Activated B cell treated with CpG ODN at 0.5 μM for 24 hours (primary cell): ENCODE measurements around the gene CFAP97. TPM values are rescaled to one million over a fixed set of nuclear protein-coding genes. Genes with fewer than 3 reads are reported as not detected.
"Not testable (repeated sequence)": the region's sequence is repeated elsewhere in the genome, so short reads cannot be mapped to it uniquely, and the experiment has no call there.

ENCODE experiments used
- ATAC-seq: fragments of 200-7000 bp; cut with Tn5 transposase; one replicate; pipeline ENCODE4 v1.10.0; 2021; ENCODE audit warnings: low read depth, mild to moderate bottlenecking, moderate library complexity
- CTCF ChIA-PET: fragments of 350-600 bp; sonication (Branson Sonifier 250); formaldehyde crosslinking; loops from one replicate; lab custom pipeline; 2021; ENCODE audit warnings: antibody characterized with exemption; lab: Charles Lee
- POLR2A ChIA-PET: fragments of 350-600 bp; sonication (Branson Sonifier 250); formaldehyde crosslinking; loops from one replicate; lab custom pipeline; 2021; ENCODE audit warnings: antibody characterized with exemption; lab: Charles Lee
- DNase-seq: peaks from one replicate; pipeline ENCODE4 v3.0.0; 2022
- H3K27ac Mint-ChIP-seq: one replicate; pipeline ENCODE4 v1.8.0; 2020; ENCODE audit warnings: mixed read lengths
- H3K27me3 Mint-ChIP-seq: one replicate; pipeline ENCODE4 v1.8.0; 2021; ENCODE audit warnings: mixed read lengths
- H3K36me3 Mint-ChIP-seq: one replicate; pipeline ENCODE4 v1.8.0; 2021; ENCODE audit warnings: low read depth, mixed read lengths
- H3K4me1 Mint-ChIP-seq: one replicate; pipeline ENCODE4 v1.8.0; 2021; ENCODE audit warnings: mixed read lengths
- H3K4me3 Mint-ChIP-seq: one replicate; pipeline ENCODE4 v1.8.0; 2020; ENCODE audit warnings: mild to moderate bottlenecking, mixed read lengths
- H3K9me3 Mint-ChIP-seq: one replicate; pipeline ENCODE4 v1.8.0; 2020; ENCODE audit warnings: mixed read lengths
- intact Hi-C: fragments of 100-400 bp; cut with micrococcal nuclease; formaldehyde crosslinking; loops from one replicate; pipeline ENCODE4 v1.15.1; 2024
- total RNA-seq: library from RNA; stranded (reverse); gene quantifications from 2 replicates; pipeline ENCODE4 v1.2.3, GENCODE V29; 2022
- TF ChIP-seq, protein P1 (sequence below): fragments of 200-600 bp; IDR thresholded peaks from one replicate; pipeline ENCODE4 v1.8.0; 2022; ENCODE audit warnings: antibody characterized with exemption, mild to moderate bottlenecking

CFAP97 gene
- total RNA-seq, 1 donor from 2014 or later = 44.1 TPM

DNA sequence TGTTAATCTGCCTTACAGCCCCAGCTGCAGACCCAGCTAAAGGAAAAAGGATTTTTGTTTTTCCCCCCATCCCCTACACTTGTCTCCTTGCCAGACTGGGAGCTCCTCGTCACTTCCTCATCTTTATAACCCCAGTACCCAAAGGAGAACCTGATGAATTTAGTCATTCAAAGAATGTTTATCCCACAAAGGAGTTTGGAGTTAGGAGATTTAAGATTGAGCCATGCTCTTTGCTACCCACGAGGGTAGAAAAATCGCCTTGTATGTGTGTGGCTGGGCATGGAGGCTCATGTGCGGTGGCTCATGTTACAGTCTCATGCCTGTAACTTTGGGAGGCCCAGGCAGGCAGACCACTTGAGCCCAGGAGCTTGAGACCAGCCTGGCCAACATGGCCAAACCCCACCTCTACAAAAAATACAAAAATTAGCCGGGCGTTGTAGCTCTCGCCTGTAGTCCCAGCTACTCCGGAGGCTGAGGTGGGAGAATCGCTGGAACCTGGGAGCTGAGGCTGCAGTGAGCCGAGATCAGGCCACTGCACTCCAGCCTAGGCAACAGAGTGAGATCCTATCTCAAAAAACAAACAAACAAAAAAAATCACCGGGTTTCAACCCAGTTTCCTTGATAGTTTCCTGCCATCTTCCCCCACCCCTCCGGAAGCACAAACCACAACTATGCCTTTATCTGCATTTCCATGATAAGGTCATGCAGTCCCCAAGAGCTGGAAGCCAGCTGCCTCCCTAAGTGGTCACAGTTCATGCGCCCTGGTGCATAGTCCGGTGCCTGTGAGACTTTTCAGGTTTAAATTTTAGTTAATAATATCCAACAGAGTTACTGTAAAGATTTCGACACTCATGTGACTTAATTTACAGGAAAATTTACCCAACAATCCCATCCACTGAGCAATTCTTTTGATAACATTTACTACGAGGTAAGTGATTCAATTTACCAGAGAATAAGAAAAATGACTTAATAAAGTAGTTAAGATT, 1.5 kb downstream of the CFAP97 start:
- ChIA-PET CTCF (interaction anchor here (1.5 to 2.4 kb wide), 2 partner anchors 19 kb away, joined by 3 to 8 read pairs; no protein-coding TSS in a partner anchor), POLR2A (interaction anchor here (0.6 to 1.0 kb wide), 3 partner anchors 11 to 547 kb away, joined by 3 to 4 read pairs (median 4); no protein-coding TSS in a partner anchor)
- H3K4me3 Mint-ChIP-seq = peak overlapping the region; percentile 93
- peaks cover 12% of the 10 kb centered on the region for H3K36me3 Mint-ChIP-seq
- ATAC-seq (no peak), DNase-seq (no peak)
- no peaks in the 10 kb centered on the region for H3K9me3 Mint-ChIP-seq
- peak overlapping the region; percentile 97 for H3K27ac Mint-ChIP-seq
- H3K27me3 Mint-ChIP-seq = no peaks in the 10 kb centered on the region
- peaks cover 47% of the 10 kb centered on the region for H3K4me1 Mint-ChIP-seq
- TF ChIP-seq, protein P1, sequence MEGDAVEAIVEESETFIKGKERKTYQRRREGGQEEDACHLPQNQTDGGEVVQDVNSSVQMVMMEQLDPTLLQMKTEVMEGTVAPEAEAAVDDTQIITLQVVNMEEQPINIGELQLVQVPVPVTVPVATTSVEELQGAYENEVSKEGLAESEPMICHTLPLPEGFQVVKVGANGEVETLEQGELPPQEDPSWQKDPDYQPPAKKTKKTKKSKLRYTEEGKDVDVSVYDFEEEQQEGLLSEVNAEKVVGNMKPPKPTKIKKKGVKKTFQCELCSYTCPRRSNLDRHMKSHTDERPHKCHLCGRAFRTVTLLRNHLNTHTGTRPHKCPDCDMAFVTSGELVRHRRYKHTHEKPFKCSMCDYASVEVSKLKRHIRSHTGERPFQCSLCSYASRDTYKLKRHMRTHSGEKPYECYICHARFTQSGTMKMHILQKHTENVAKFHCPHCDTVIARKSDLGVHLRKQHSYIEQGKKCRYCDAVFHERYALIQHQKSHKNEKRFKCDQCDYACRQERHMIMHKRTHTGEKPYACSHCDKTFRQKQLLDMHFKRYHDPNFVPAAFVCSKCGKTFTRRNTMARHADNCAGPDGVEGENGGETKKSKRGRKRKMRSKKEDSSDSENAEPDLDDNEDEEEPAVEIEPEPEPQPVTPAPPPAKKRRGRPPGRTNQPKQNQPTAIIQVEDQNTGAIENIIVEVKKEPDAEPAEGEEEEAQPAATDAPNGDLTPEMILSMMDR = no peak
- intact Hi-C loops = loop anchor here (5.0 to 10.0 kb wide), 3 partner anchors 347 to 1760 kb away; partner anchors contain the start of genes ACSL1 and CDKN2AIP

DNA sequence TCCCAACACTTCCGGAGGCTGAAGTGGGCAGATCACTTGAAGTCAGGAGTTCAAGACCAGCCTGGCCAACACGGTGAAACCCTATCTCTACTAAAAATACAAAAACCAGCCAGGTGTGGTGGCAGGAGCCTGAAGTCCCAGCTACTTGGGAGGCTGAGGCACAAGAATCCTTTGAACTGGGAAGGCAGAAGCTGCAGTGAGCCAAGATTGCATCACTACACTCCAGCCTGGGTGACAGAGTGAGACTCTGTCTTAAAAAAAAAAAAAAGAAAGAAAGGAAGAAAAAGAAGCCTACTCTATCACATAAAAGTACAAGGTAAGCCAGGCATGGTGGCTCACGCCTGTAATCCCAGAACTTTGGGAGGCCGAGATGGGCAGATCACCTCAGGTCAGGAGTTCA, 5.6 kb downstream of the CFAP97 start:
- Mint-ChIP-seq H3K36me3 (peaks cover 12% of the 10 kb centered on the region), H3K4me1 (peaks cover 31% of the 10 kb centered on the region)
- H3K9me3 Mint-ChIP-seq, H3K27me3 Mint-ChIP-seq, DNase-seq, POLR2A ChIA-PET, ATAC-seq, H3K27ac Mint-ChIP-seq, intact Hi-C loops, H3K4me3 Mint-ChIP-seq: not testable (repeated sequence)
- CTCF ChIA-PET = interaction anchor here (1.4 kb wide), 1 partner anchor 14 kb away, joined by 7 read pairs; no protein-coding TSS in a partner anchor

DNA sequence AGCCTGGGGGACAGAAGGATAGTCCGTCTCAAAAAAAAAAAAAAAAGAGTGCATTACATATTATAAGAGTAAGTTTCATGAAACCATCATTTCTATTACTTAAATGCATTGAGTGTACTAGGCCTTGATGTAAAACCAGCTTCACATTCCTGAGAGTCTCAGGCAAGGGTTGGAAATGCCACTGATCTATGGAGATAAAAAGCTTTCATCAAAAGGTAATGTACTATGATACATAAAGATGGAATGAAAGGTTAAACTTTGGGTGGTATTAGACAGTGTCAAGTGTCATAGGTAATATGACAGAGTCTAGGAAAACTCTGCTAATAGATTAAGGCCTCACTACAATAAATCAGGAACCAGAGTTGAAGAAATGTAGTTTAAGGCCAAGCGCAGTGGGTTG, 7.4 kb downstream of the CFAP97 start:
- Mint-ChIP-seq H3K27me3 (no peaks in the 10 kb centered on the region), H3K27ac (no peak overlapping the region), H3K9me3 (no peaks in the 10 kb centered on the region), H3K36me3 (peaks cover 12% of the 10 kb centered on the region), H3K4me1 (peaks cover 25% of the 10 kb centered on the region), H3K4me3 (no peak overlapping the region)
- ChIA-PET CTCF (interaction anchor here (1.1 to 1.8 kb wide), 2 partner anchors 12 to 62 kb away, joined by 4 to 11 read pairs; no protein-coding TSS in a partner anchor), POLR2A (interaction anchor here (0.7 to 1.3 kb wide), 3 partner anchors 52 to 900 kb away, joined by 3 to 7 read pairs (median 3); no protein-coding TSS in a partner anchor)
- intact Hi-C loops = no loop called here
- DNase-seq (no peak), ATAC-seq (no peak)
- TF ChIP-seq, protein P1 = no peak

DNA sequence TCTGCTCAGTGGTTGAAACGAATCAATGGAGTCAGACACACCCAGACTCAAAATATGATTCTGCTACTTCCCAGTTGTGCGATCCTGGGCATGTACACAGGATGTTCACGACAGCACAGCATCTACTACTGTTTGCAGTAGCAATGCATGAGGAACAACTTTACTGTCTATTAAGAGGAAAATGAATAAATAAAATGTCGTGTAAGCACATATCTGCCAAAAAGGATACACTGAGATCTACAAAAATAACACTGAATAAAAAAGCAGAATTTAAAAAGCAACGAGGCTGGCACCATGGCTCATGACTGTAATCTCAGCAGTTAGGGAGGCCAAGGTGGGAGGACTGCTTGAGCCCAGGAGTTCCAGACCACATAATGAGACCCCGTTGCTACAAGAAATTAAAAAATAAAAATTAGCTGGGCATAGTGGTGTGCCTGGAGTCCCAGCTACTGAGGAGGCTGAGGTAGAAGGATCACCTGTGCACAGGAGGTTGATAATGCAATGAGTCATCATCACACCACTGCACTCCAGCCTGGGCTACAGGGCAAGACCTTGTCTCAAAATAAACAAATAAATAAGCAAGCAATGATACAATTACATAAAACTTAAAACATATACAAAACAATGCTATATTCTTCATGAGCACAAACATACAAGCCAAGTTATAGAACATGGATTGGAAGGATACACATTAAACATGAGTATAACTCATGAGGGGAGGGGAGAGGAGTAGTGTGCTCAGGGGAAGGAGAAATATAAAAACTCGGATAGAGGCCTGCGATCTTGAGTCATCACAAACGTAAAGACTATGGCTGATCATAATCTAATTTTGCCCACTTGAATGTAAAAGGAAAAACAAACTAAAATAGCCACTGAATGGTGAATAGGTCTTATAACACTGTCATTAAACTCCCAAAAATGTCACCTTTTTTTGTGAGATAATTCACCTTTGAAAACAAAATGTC, 8.6 kb downstream of the CFAP97 start:
- CTCF ChIA-PET = interaction anchor here (1.8 kb wide), 1 partner anchor 11 kb away, joined by 11 read pairs; no protein-coding TSS in a partner anchor
- TF ChIP-seq, protein P1 = no peak
- DNase-seq = no peak
- POLR2A ChIA-PET = no interaction called here
- no peaks in the 10 kb centered on the region for H3K27me3 Mint-ChIP-seq
- H3K9me3 Mint-ChIP-seq = no peaks in the 10 kb centered on the region
- peaks cover 35% of the 10 kb centered on the region for H3K4me1 Mint-ChIP-seq
- peaks cover 17% of the 10 kb centered on the region for H3K36me3 Mint-ChIP-seq
- ATAC-seq = no peak
- no peak overlapping the region for H3K27ac Mint-ChIP-seq
- intact Hi-C loops = no loop called here
- no peak overlapping the region for H3K4me3 Mint-ChIP-seq

- intact Hi-C loops = loop anchor here (1.0 kb wide), 1 partner anchor 11 kb away; the partner anchor contains the start of gene CFAP97
- Mint-ChIP-seq H3K4me1 (peaks cover 35% of the 10 kb centered on the region), H3K27ac (peak overlapping the region; percentile 13), H3K27me3 (no peaks in the 10 kb centered on the region), H3K4me3 (peak overlapping the region; percentile 3), H3K9me3 (no peaks in the 10 kb centered on the region), H3K36me3 (peaks cover 27% of the 10 kb centered on the region)
- DNase-seq (no peak), ATAC-seq (peak; percentile 61)
- ChIA-PET CTCF (no interaction called here), POLR2A (interaction anchor here (0.6 kb wide), 1 partner anchor 258 kb away, joined by 3 read pairs; no protein-coding TSS in a partner anchor)
- TF ChIP-seq, protein P1 = no peak
Observed at GRCh38 chr4:185192059-185192458, 11.7 kb downstream of the CFAP97 start.
